AG04450 (cell line): ENCODE results near the gene FARS2. TPM values are rescaled to one million over a fixed set of nuclear protein-coding genes. Genes with fewer than 3 reads are reported as not detected.

Source experiments
- CTCF ChIA-PET: fragments of 300-600, 350-600 bp; formaldehyde crosslinking; extraction: SDS; loops from one replicate; lab custom pipeline; 2022; ENCODE audit warnings: antibody characterized with exemption, inconsistent platforms; lab: Charles Lee
- POLR2A ChIA-PET: fragments of 350-600 bp; formaldehyde crosslinking; extraction: SDS; loops from one replicate; lab custom pipeline; 2021; ENCODE audit warnings: antibody characterized with exemption, inconsistent platforms; lab: Yijun Ruan, JAX
- DNase-seq: peaks from one replicate; pipeline ENCODE4 v3.0.0-alpha.2; 2011; ENCODE audit warnings: low read depth, low spot score
- H3K27ac ChIP-seq: one replicate; pipeline ENCODE4 v1.5.1; 2012; ENCODE audit warnings: low read depth, low read length, control low read depth
- H3K27me3 ChIP-seq: one replicate; pipeline ENCODE4 v1.6.0; 2012; ENCODE audit warnings: low read length; ENCODE audit not compliant: control insufficient read depth, insufficient read depth
- H3K4me3 ChIP-seq: 2 replicates; pipeline ENCODE4 v1.5.1; 2011; ENCODE audit warnings: mild to moderate bottlenecking, low read depth, low read length, control low read depth
- H3K9me3 ChIP-seq: 2 replicates; pipeline ENCODE4 v1.5.1; 2012; ENCODE audit warnings: low read length; ENCODE audit not compliant: control insufficient read depth, insufficient read depth
- CTCF ChIP-seq: IDR thresholded peaks from 2 replicates; pipeline ENCODE4 v1.5.1; 2011; ENCODE audit warnings: low read depth, low read length, control low read depth, inconsistent platforms
- polyA plus RNA-seq: library from polyadenylated mRNA; depleted of rRNA; stranded (reverse); fragments of >200 nt; gene quantifications from 2 replicates; pipeline ENCODE4 v1.2.3, GENCODE V29; 2011

FARS2 gene
- polyA plus RNA-seq, 1 experiment: 14.0 TPM

- no peak for DNase-seq
- no peak overlapping the region for H3K4me3 ChIP-seq
- CTCF ChIA-PET: interaction anchor here (0.5 to 4.4 kb wide), 42 partner anchors 8 to 1145 kb away, joined by 3 to 69 read pairs (median 4); partner anchors contain the start of genes FARS2 and LYRM4
These were observed 140.8 kb downstream of the FARS2 start for GRCh38 chr6:5401845-5402738.

GRCh38 chr6:5403076-5403475, 141.8 kb downstream of the FARS2 start:
- H3K4me3 ChIP-seq: no peak overlapping the region
- no peak for DNase-seq
- CTCF ChIA-PET: interaction anchor here (0.5 to 4.4 kb wide), 32 partner anchors 8 to 1144 kb away, joined by 3 to 69 read pairs (median 5); partner anchors contain the start of genes FARS2 and LYRM4
- H3K27me3 ChIP-seq: no peaks in the 10 kb centered on the region
- H3K9me3 ChIP-seq: no peaks in the 10 kb centered on the region
- TF ChIP-seq CTCF: no peak
- POLR2A ChIA-PET: no interaction called here
- no peak overlapping the region for H3K27ac ChIP-seq

More at GRCh38 chr6:5401845-5402738, 140.8 kb downstream of the FARS2 start:
- Histone ChIP-seq H3K9me3 (no peaks in the 10 kb centered on the region), H3K27me3 (no peaks in the 10 kb centered on the region), H3K27ac (no peak overlapping the region)
- POLR2A ChIA-PET: no interaction called here
- TF ChIP-seq CTCF: peak; percentile 63

GRCh38 chr6:5403609-5404008, 142.3 kb downstream of the FARS2 start:
- no peak overlapping the region for H3K4me3 ChIP-seq
- POLR2A ChIA-PET: no interaction called here
- DNase-seq: no peak
- no peak overlapping the region for H3K27ac ChIP-seq
- CTCF ChIA-PET: interaction anchor here (1.0 to 4.4 kb wide), 5 partner anchors 19 to 1143 kb away, joined by 5 to 69 read pairs (median 12); no protein-coding TSS in a partner anchor
- TF ChIP-seq CTCF: no peak
- no peaks in the 10 kb centered on the region for H3K27me3 ChIP-seq
- no peaks in the 10 kb centered on the region for H3K9me3 ChIP-seq

GRCh38 chr6:5405976-5406375, 144.7 kb downstream of the FARS2 start:
- ChIA-PET CTCF (interaction anchor here (0.6 to 1.4 kb wide), 2 partner anchors 11 to 262 kb away, joined by 3 to 4 read pairs; no protein-coding TSS in a partner anchor), POLR2A (no interaction called here)
- H3K9me3 ChIP-seq: no peaks in the 10 kb centered on the region

More at GRCh38 chr6:5405976-5406375, 144.7 kb downstream of the FARS2 start:
- Histone ChIP-seq H3K4me3 (no peak overlapping the region), H3K27ac (no peak overlapping the region), H3K27me3 (no peaks in the 10 kb centered on the region)
- no peak for TF ChIP-seq CTCF
- DNase-seq: no peak
